Ascending aorta (tissue), 2 donors: ENCODE data around the gene CACNA1B. TPM values are rescaled to one million over a fixed set of nuclear protein-coding genes. Genes with fewer than 3 reads are reported as not detected.
A peak's percentile ranks its signal among the peaks of the same experiment; 100 is the strongest.

Experiments
- DNase-seq, 2 donors: peaks; one replicate each; pipeline ENCODE4 v3.0.0-alpha.2; 2019; ENCODE audit warnings: low spot score in 2 of 2
- H3K27ac ChIP-seq, 2 donors: fragments of 200-600 bp; sonication (generic); one replicate each; pipeline ENCODE4 v1.5.1; 2016 to 2017; ENCODE audit warnings: mild to moderate bottlenecking in 1 of 2
- H3K27me3 ChIP-seq: fragments of 200-600 bp; sonication (generic); one replicate; pipeline ENCODE4 v1.5.1; 2017
- H3K36me3 ChIP-seq, 2 donors: fragments of 200-600 bp; sonication (generic); one replicate each; pipeline ENCODE4 v1.5.1; 2016
- H3K4me1 ChIP-seq, 2 donors: fragments of 200-600 bp; sonication (generic); one replicate each; pipeline ENCODE4 v1.5.1; 2016 to 2017; ENCODE audit warnings: mild to moderate bottlenecking in 1 of 2
- H3K4me3 ChIP-seq, 2 donors: fragments of 200-600 bp; sonication (generic); one replicate each; pipeline ENCODE4 v1.5.1; 2016 to 2017; ENCODE audit warnings: mild to moderate bottlenecking in 1 of 2
- H3K9me3 ChIP-seq, 2 donors: fragments of 200-600 bp; sonication (generic); one replicate each; pipeline ENCODE4 v1.5.1; 2016
- CTCF ChIP-seq, 3 experiments: fragments of 200-600 bp in 2 of 3; fragments of 450-650 bp in 1 of 3; sonication (generic) in 2 of 3; IDR thresholded peaks; one replicate each; pipeline ENCODE4 v1.5.1; 2016 to 2019; ENCODE audit warnings: antibody characterized with exemption in 3 of 3, mild to moderate bottlenecking in 1 of 3, moderate library complexity in 1 of 3
- intact Hi-C: fragments of 100-400 bp; cut with DNase I; formaldehyde crosslinking; loops from one replicate; pipeline ENCODE4 v1.15.1; 2023
- total RNA-seq: library from RNA; depleted of rRNA; stranded (reverse); fragments of >200 nt; gene quantifications from one replicate; pipeline ENCODE4 v1.1.0, GENCODE V29; 2016

CACNA1B gene
- total RNA-seq, 1 donor from 2014 or later, result not detected

- Histone ChIP-seq H3K4me3 (no peak overlapping the region), H3K9me3 (no peaks in the 10 kb centered on the region), H3K27me3 (no peaks in the 10 kb centered on the region), H3K4me1 (no peaks in the 10 kb centered on the region), H3K27ac (no peak overlapping the region), H3K36me3 (no peaks in the 10 kb centered on the region)
- peak in 1 of 2 donors; percentile 19 for DNase-seq
- intact Hi-C loops, result no loop called here
- TF ChIP-seq CTCF (IDR thresholded peaks at IDR 0.05), result no peak
Observed at GRCh38 chr9:137972988-137973470, 95.4 kb downstream of the CACNA1B start.

GRCh38 chr9:137973829-137974416 lies 96.3 kb downstream of the CACNA1B start:
- Histone ChIP-seq H3K4me1 (no peaks in the 10 kb centered on the region), H3K9me3 (no peaks in the 10 kb centered on the region), H3K27ac (no peak overlapping the region), H3K27me3 (no peaks in the 10 kb centered on the region), H3K36me3 (no peaks in the 10 kb centered on the region), H3K4me3 (no peak overlapping the region)
- DNase-seq, result peak in 1 of 2 donors; percentile 40
- TF ChIP-seq CTCF (IDR thresholded peaks at IDR 0.05), result no peak
- intact Hi-C loops, result no loop called here

GRCh38 chr9:137974746-137975526 lies 97.4 kb downstream of the CACNA1B start:
- intact Hi-C loops, result no loop called here
- DNase-seq, result peak in 1 of 2 donors; percentile 40

GRCh38 chr9:137975527-137975913 lies 97.9 kb downstream of the CACNA1B start:
- Histone ChIP-seq H3K27ac (no peak overlapping the region), H3K27me3 (no peaks in the 10 kb centered on the region), H3K9me3 (no peaks in the 10 kb centered on the region), H3K4me1 (no peaks in the 10 kb centered on the region), H3K36me3 (no peaks in the 10 kb centered on the region), H3K4me3 (no peak overlapping the region)
- no peak for TF ChIP-seq CTCF (IDR thresholded peaks at IDR 0.05)
- DNase-seq, result no peak
- intact Hi-C loops, result no loop called here

More at GRCh38 chr9:137974746-137975526, 97.4 kb downstream of the CACNA1B start:
- Histone ChIP-seq H3K36me3 (no peaks in the 10 kb centered on the region), H3K9me3 (no peaks in the 10 kb centered on the region), H3K4me3 (no peak overlapping the region), H3K27ac (no peak overlapping the region), H3K4me1 (no peaks in the 10 kb centered on the region), H3K27me3 (no peaks in the 10 kb centered on the region)
- TF ChIP-seq CTCF (IDR thresholded peaks at IDR 0.05), result no peak

- H3K27me3 ChIP-seq, result no peaks in the 10 kb centered on the region
- H3K4me1 ChIP-seq, result no peaks in the 10 kb centered on the region
- peak in 1 of 2 donors; percentile 50 for DNase-seq
- intact Hi-C loops, result no loop called here
- no peak overlapping the region for H3K27ac ChIP-seq
- no peaks in the 10 kb centered on the region for H3K9me3 ChIP-seq
- TF ChIP-seq CTCF (IDR thresholded peaks at IDR 0.05), result no peak
- no peaks in the 10 kb centered on the region for H3K36me3 ChIP-seq
- H3K4me3 ChIP-seq, result no peak overlapping the region
Observed at GRCh38 chr9:137975936-137976565, 98.5 kb downstream of the CACNA1B start.
